Peyer's patch (tissue), 4 donors: ENCODE data around the gene SIM1.

Source experiments
- CTCF ChIP-seq, 6 experiments: fragments of 450-650 bp in 4 of 6; fragments of 200-600 bp in 2 of 6; sonication (generic) in 1 of 6; IDR thresholded peaks; one replicate each; pipeline ENCODE4 v1.5.1; 2017 to 2019; ENCODE audit warnings: antibody characterized with exemption in 6 of 6, mild to moderate bottlenecking in 3 of 6, moderate library complexity in 1 of 6
- POLR2A ChIP-seq, 2 donors: fragments of 450-650 bp; IDR thresholded peaks; one replicate each; pipeline ENCODE4 v1.5.1; 2017; ENCODE audit warnings: antibody characterized with exemption in 2 of 2, mild to moderate bottlenecking in 2 of 2, moderate library complexity in 2 of 2

- TF ChIP-seq CTCF (IDR thresholded peaks at IDR 0.05) = no peak
- TF ChIP-seq POLR2A (IDR thresholded peaks at IDR 0.05) = no peak
These were observed 1.1 kb upstream of the SIM1 start for GRCh38 chr6:100465701-100466409.
